Trophoblast cell (in vitro differentiated cells and primary cell): Measurements from ENCODE around the gene IRX3.

Experiments
- DNase-seq, 2 donors: peaks; one replicate each; pipeline ENCODE4 v3.0.0-alpha.2; 2016
- H2AFZ ChIP-seq: 2 replicates; pipeline ENCODE4 v1.6.1; 2013; ENCODE audit warnings: low read length, moderate library complexity, mild to moderate bottlenecking; ENCODE audit not compliant: insufficient read depth, poor library complexity
- H2AK5ac ChIP-seq: 2 replicates; pipeline ENCODE4 v1.6.1; 2013; ENCODE audit warnings: mild to moderate bottlenecking, low read length
- H2BK120ac ChIP-seq: 2 replicates; pipeline ENCODE4 v1.6.1; 2013; ENCODE audit warnings: low read length, mild to moderate bottlenecking, moderate library complexity; ENCODE audit not compliant: insufficient read depth, poor library complexity
- H2BK12ac ChIP-seq: 2 replicates; pipeline ENCODE4 v1.6.1; 2013; ENCODE audit warnings: mild to moderate bottlenecking, low read length, moderate library complexity
- H2BK5ac ChIP-seq: 2 replicates; pipeline ENCODE4 v1.6.1; 2013; ENCODE audit warnings: low read length, low read depth, moderate library complexity, mild to moderate bottlenecking; ENCODE audit not compliant: poor library complexity
- H3K14ac ChIP-seq: 2 replicates; pipeline ENCODE4 v1.6.1; 2013; ENCODE audit warnings: mild to moderate bottlenecking, low read length
- H3K18ac ChIP-seq: 2 replicates; pipeline ENCODE4 v1.6.1; 2013; ENCODE audit warnings: mild to moderate bottlenecking, low read length
- H3K23ac ChIP-seq: 2 replicates; pipeline ENCODE4 v1.6.1; 2013; ENCODE audit warnings: low read length
- H3K27ac ChIP-seq: 2 replicates; pipeline ENCODE4 v1.5.1; 2013; ENCODE audit warnings: low read depth, mild to moderate bottlenecking, inconsistent platforms, low read length, moderate library complexity
- H3K27me3 ChIP-seq: 2 replicates; pipeline ENCODE4 v1.6.1; 2013; ENCODE audit warnings: inconsistent platforms, mild to moderate bottlenecking, low read length, moderate library complexity; ENCODE audit not compliant: insufficient read depth
- H3K36me3 ChIP-seq, 2 experiments: 1 replicate in 1 of 2; 2 replicates in 1 of 2; pipeline ENCODE4 v1.6.1; 2013; ENCODE audit warnings: low read length in 2 of 2, mild to moderate bottlenecking in 2 of 2, moderate library complexity in 1 of 2; ENCODE audit not compliant: insufficient read depth in 2 of 2, control insufficient read depth in 1 of 2
- H3K4ac ChIP-seq: 2 replicates; pipeline ENCODE4 v1.6.1; 2013; ENCODE audit warnings: low read depth, mild to moderate bottlenecking, low read length, moderate library complexity
- H3K4me1 ChIP-seq, 2 experiments: 1 replicate in 1 of 2; 2 replicates in 1 of 2; pipeline ENCODE4 v1.6.1; 2013; ENCODE audit warnings: low read length in 2 of 2, mild to moderate bottlenecking in 2 of 2, moderate library complexity in 1 of 2; ENCODE audit not compliant: insufficient read depth in 2 of 2, control insufficient read depth in 1 of 2
- H3K4me2 ChIP-seq: 2 replicates; pipeline ENCODE4 v1.6.1; 2013; ENCODE audit warnings: inconsistent platforms, mild to moderate bottlenecking, low read length, moderate library complexity
- H3K4me3 ChIP-seq: 2 replicates; pipeline ENCODE4 v1.5.1; 2013; ENCODE audit warnings: mild to moderate bottlenecking, low read depth, low read length, inconsistent platforms
- H3K79me1 ChIP-seq: one replicate; pipeline ENCODE4 v1.6.1; 2013; ENCODE audit warnings: low read length
- H3K79me2 ChIP-seq: 2 replicates; pipeline ENCODE4 v1.6.1; 2013; ENCODE audit warnings: low read length, mild to moderate bottlenecking; ENCODE audit not compliant: control insufficient read depth, insufficient read depth, poor library complexity
- H3K9ac ChIP-seq: 2 replicates; pipeline ENCODE4 v1.6.1; 2013; ENCODE audit warnings: mild to moderate bottlenecking, low read length
- H3K9me3 ChIP-seq: 2 replicates; pipeline ENCODE4 v1.6.1; 2013; ENCODE audit warnings: low read depth, mild to moderate bottlenecking, control low read depth, inconsistent platforms, low read length; ENCODE audit not compliant: insufficient read depth
- H4K12ac ChIP-seq: 2 replicates; pipeline ENCODE4 v1.6.1; 2013; ENCODE audit warnings: low read depth, mild to moderate bottlenecking, low read length, moderate library complexity
- H4K8ac ChIP-seq: 2 replicates; pipeline ENCODE4 v1.6.1; 2013; ENCODE audit warnings: low read depth, mild to moderate bottlenecking, low read length, moderate library complexity
- H4K91ac ChIP-seq: one replicate; pipeline ENCODE4 v1.6.1; 2013; ENCODE audit warnings: low read depth, mild to moderate bottlenecking, low read length, moderate library complexity
- WGBS: extraction: QIAGEN DNeasy Blood & Tissue Kit; methylation state at CpG from one replicate; pipeline ENCODE4 v1.1.7; 2013; ENCODE audit warnings: missing lambda C conversion rate; ENCODE audit not compliant: insufficient read length, insufficient coverage; ENCODE audit errors: extremely low coverage; 5-methylcytosine and 5-hydroxymethylcytosine counted together

The IRX3 gene

DNA sequence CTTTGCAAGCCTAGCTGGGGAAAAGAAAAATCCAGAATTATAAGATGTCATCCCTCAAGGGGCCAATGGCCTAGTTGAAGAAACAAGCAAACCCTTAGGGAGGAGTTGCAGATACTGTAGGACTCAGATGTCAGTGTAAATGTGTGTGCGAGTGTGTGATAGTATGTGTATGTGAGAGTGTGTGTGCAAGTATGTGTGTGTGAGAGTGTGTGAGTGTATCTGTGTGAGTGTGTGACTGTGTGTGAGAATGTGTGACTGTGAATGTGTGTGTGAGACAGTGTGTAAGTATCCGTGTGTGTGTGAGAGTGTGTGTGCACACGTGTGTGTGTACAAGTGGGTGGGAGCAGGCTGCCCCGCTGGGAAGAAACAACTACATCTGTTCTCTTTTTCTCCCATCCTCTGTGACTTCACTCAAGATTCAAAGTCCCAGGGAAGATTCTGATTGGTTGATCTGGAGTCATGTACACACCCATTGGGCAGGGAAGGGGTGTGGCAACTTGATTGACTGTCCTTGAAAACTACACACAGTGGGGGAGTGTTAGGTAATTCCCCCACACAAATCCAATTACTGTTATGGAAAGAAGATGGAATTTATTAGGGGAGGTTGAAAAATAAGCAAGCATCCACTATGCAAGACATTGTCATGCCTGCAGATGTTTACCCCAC is 40.7 kb downstream of the IRX3 start:
- Histone ChIP-seq H2BK5ac (no peak overlapping the region), H4K91ac (no peak overlapping the region), H3K23ac (no peak overlapping the region), H2BK120ac (no peak overlapping the region), H2BK12ac (no peak overlapping the region), H3K9ac (no peak overlapping the region), H3K18ac (no peak overlapping the region), H3K4ac (no peak overlapping the region), H3K36me3 (no peaks in the 10 kb centered on the region), H3K27me3 (no peaks in the 10 kb centered on the region), H3K4me2 (no peak overlapping the region), H3K79me2 (no peaks in the 10 kb centered on the region), H3K4me3 (no peak overlapping the region), H3K9me3 (peaks cover 8% of the 10 kb centered on the region), H4K8ac (no peak overlapping the region), H3K27ac (no peak overlapping the region), H3K4me1 (no peaks in the 10 kb centered on the region), H4K12ac (no peak overlapping the region), H3K79me1 (no peaks in the 10 kb centered on the region), H3K14ac (no peak overlapping the region), H2AK5ac (no peak overlapping the region), H2AFZ (no peak overlapping the region)
- WGBS = 100% methylated on average over 1 of the region's 4 CpGs
- no peak for DNase-seq

GRCh38 chr16:54244061-54244886 is 42.3 kb downstream of the IRX3 start:
- Histone ChIP-seq H3K4me2 (no peak overlapping the region), H2BK5ac (no peak overlapping the region), H3K36me3 (no peaks in the 10 kb centered on the region), H2BK120ac (no peak overlapping the region), H3K79me2 (no peaks in the 10 kb centered on the region), H3K14ac (no peak overlapping the region), H3K4me1 (no peaks in the 10 kb centered on the region), H3K79me1 (no peaks in the 10 kb centered on the region), H3K18ac (no peak overlapping the region), H3K9me3 (peaks cover 8% of the 10 kb centered on the region), H4K12ac (no peak overlapping the region), H2BK12ac (no peak overlapping the region), H2AK5ac (no peak overlapping the region), H3K23ac (no peak overlapping the region), H3K4me3 (no peak overlapping the region), H3K27ac (no peak overlapping the region), H3K4ac (no peak overlapping the region), H4K91ac (no peak overlapping the region), H4K8ac (no peak overlapping the region), H3K27me3 (no peaks in the 10 kb centered on the region), H3K9ac (no peak overlapping the region), H2AFZ (no peak overlapping the region)
- no peak for DNase-seq
- WGBS = no CpG with 5 or more reads among the region's 11 CpGs

DNA sequence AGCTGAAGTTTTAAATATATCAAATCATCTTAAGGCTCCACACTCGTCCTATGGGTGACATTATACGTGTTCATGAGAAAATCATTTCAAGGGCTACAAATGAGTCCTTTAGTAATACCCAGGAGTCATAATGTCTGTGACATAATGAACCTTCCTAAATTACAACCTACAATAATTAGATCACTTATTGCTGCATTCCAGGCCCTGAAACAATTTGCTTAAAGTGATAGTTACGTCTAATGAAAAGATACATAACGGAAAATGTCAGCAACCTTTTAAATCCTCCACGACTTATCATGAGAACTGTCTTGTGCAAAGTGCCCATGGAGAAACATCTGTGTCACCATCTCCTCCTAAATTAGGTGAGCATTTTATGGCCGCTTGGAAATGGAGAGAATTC is 43.4 kb downstream of the IRX3 start:
- no CpG with 5 or more reads among the region's 6 CpGs for WGBS
- H3K4me3 ChIP-seq = no peak overlapping the region
- H3K79me2 ChIP-seq = no peaks in the 10 kb centered on the region
- no peaks in the 10 kb centered on the region for H3K79me1 ChIP-seq
- no peak for DNase-seq
- H2AK5ac ChIP-seq = no peak overlapping the region
- no peaks in the 10 kb centered on the region for H3K27me3 ChIP-seq
- H3K4me2 ChIP-seq = no peak overlapping the region
- H3K27ac ChIP-seq = no peak overlapping the region
- no peak overlapping the region for H3K4ac ChIP-seq
- H3K14ac ChIP-seq = no peak overlapping the region
- no peak overlapping the region for H3K9ac ChIP-seq
- H3K23ac ChIP-seq = no peak overlapping the region
- no peak overlapping the region for H4K8ac ChIP-seq
- no peak overlapping the region for H4K12ac ChIP-seq
- H4K91ac ChIP-seq = no peak overlapping the region
- H3K36me3 ChIP-seq = no peaks in the 10 kb centered on the region
- no peak overlapping the region for H2AFZ ChIP-seq
- H2BK120ac ChIP-seq = no peak overlapping the region
- no peak overlapping the region for H3K18ac ChIP-seq
- H2BK12ac ChIP-seq = no peak overlapping the region
- no peak overlapping the region for H2BK5ac ChIP-seq
- H3K9me3 ChIP-seq = peaks cover 8% of the 10 kb centered on the region
- no peaks in the 10 kb centered on the region for H3K4me1 ChIP-seq

GRCh38 chr16:54242199-54242598 is 44.4 kb downstream of the IRX3 start:
- no peak overlapping the region for H2BK12ac ChIP-seq
- no peak for DNase-seq
- no peak overlapping the region for H3K4ac ChIP-seq
- H3K4me2 ChIP-seq = no peak overlapping the region
- H2AFZ ChIP-seq = no peak overlapping the region
- H2BK120ac ChIP-seq = no peak overlapping the region
- no peak overlapping the region for H3K4me3 ChIP-seq
- H4K12ac ChIP-seq = no peak overlapping the region
- no peak overlapping the region for H3K9ac ChIP-seq
- no peak overlapping the region for H3K27ac ChIP-seq
- no peaks in the 10 kb centered on the region for H3K79me2 ChIP-seq
- no peaks in the 10 kb centered on the region for H3K79me1 ChIP-seq
- H3K23ac ChIP-seq = no peak overlapping the region
- no CpG with 5 or more reads among the region's 4 CpGs for WGBS
- no peaks in the 10 kb centered on the region for H3K27me3 ChIP-seq
- no peak overlapping the region for H3K14ac ChIP-seq
- peaks cover 8% of the 10 kb centered on the region for H3K9me3 ChIP-seq
- H2AK5ac ChIP-seq = no peak overlapping the region
- no peaks in the 10 kb centered on the region for H3K36me3 ChIP-seq
- no peak overlapping the region for H4K8ac ChIP-seq
- no peak overlapping the region for H4K91ac ChIP-seq
- no peaks in the 10 kb centered on the region for H3K4me1 ChIP-seq
- no peak overlapping the region for H2BK5ac ChIP-seq
- H3K18ac ChIP-seq = no peak overlapping the region
